ENCODE data around the gene TMEM183A. TPM values are rescaled to one million over a fixed set of nuclear protein-coding genes. Genes with fewer than 3 reads are reported as not detected.

Gene TMEM183A
- total RNA-seq, 4 donors from 2014 or later, result 69.2 to 75.8 (median 72.8) TPM

DNA sequence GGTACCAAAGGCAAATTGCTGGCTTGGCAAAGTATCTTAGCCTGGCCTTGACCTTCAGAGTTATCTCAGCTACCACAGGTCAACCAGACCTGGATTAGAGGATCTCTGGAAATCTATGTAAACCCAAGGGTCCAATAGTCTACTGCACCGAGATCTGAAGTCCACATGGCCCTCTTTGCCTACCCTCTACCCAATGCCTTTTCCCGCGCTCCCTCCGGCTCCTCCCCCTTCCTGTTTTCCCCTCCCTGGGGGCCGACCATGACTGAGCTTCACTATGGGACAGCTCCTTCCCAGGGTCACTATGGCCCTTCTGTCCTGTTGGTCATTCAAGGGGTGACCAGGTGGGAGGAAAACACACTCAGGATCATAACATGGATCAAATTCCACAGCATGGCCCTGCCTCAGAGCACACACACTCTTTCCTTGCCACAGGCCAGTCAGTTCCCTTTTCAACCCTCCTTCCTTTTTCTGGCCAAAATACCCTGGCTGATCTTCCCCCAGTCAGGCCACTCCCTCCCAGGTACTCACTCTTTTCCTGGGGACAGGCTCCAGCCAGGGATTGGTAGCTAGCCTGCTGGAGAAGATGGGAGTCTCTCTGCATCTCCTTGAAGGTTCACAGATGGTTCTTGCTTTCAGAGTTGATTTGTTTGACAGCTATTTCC is 19.1 kb upstream of the TMEM183A start:
- ATAC-seq (ENCODE audit: low FRiP score) (no peak), DNase-seq (ENCODE audit: low spot score) (no peak)
- TF ChIP-seq, protein P1, sequence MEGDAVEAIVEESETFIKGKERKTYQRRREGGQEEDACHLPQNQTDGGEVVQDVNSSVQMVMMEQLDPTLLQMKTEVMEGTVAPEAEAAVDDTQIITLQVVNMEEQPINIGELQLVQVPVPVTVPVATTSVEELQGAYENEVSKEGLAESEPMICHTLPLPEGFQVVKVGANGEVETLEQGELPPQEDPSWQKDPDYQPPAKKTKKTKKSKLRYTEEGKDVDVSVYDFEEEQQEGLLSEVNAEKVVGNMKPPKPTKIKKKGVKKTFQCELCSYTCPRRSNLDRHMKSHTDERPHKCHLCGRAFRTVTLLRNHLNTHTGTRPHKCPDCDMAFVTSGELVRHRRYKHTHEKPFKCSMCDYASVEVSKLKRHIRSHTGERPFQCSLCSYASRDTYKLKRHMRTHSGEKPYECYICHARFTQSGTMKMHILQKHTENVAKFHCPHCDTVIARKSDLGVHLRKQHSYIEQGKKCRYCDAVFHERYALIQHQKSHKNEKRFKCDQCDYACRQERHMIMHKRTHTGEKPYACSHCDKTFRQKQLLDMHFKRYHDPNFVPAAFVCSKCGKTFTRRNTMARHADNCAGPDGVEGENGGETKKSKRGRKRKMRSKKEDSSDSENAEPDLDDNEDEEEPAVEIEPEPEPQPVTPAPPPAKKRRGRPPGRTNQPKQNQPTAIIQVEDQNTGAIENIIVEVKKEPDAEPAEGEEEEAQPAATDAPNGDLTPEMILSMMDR (IDR thresholded peaks at IDR 0.05), result no peak

DNA sequence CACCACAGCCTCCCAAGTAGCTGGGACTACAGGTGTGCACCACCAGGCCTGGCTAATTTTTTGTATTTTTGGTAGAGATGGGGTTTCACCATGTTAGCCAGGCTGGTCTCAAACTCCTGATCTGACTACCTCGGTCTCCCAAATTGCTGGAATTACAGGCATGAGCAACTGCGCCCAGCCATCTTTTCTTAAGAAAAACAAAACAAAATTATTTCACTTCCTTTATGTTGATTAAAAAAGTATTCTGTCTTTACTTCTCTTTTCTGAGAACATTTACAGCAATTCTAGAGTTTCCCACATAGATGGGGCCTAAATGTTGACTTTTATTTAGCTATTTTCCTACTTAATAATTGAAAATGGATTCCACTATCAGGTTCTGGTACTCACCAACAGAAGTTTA is 17.3 kb upstream of the TMEM183A start:
- ATAC-seq (ENCODE audit: low FRiP score), result no peak
- no peak for DNase-seq (ENCODE audit: low spot score)
- TF ChIP-seq, protein P1 (IDR thresholded peaks at IDR 0.05), result no peak

DNA sequence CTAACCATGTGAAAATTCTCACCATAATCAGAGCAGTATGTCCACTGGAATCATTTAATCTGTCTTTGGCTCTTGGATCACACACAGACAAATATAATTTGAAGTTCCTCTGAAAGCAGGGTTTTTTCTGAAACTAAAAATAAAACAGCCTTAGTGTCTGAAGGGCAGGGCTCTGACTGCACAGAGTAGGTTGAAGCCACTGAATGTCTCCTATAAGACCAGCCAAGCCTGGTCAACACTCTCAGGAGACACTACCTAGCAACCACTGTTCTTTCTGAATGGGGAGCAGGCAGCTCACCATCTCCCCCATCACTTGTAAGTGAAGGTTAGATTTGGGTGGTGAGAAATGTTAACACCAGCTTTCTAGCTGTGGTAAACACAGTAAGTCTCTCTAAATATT is 16.1 kb upstream of the TMEM183A start:
- ATAC-seq (ENCODE audit: low FRiP score), result no peak
- TF ChIP-seq, protein P1 (IDR thresholded peaks at IDR 0.05), result no peak
- no peak for DNase-seq (ENCODE audit: low spot score)

GRCh38 chr1:202994756-202995155 is 12.4 kb upstream of the TMEM183A start:
- DNase-seq (ENCODE audit: low spot score), result no peak
- TF ChIP-seq, protein P1 (IDR thresholded peaks at IDR 0.05), result no peak

GRCh38 chr1:202998836-202999750 is 8.1 kb upstream of the TMEM183A start:
- peak; percentile 75 for DNase-seq (ENCODE audit: low spot score)
- peak; percentile 59 for ATAC-seq (ENCODE audit: low FRiP score)

More at GRCh38 chr1:202994756-202995155, 12.4 kb upstream of the TMEM183A start:
- ATAC-seq (ENCODE audit: low FRiP score), result no peak

DNA sequence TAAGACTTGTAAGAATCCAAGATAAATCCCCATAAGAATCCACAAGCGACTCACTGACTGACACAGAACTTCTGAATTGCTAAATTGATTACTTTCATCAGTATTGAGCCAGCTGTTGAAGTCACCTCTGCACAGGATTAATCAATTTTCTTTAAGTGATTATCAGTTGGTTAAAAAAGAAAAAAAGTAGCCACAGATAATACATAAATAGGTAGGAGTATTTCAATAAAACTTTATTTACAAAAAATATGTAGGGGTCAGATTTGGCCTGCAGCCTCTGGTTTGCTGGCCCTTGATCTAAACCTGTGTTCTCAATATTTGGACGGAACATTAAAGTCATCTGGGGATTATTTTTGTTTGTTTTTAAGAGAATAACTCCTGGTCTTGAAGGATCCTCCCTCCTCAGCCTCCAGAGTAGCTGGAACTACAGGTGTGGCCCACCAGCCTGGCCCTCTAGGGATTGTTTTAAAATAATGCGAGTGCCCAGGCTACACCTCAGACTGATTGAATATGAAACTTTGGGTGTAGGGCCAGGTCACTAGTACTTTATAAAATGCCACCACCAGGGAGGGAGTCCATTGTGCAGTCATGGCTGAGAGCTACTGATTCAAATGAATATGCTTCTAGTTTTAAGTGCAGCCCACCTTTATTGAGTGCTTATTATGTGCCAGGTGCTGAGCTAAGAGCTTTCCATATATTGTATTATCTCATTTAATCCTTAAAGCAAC is 6.8 kb upstream of the TMEM183A start:
- TF ChIP-seq, protein P1 (IDR thresholded peaks at IDR 0.05), result no peak
- DNase-seq (ENCODE audit: low spot score) (no peak), ATAC-seq (ENCODE audit: low FRiP score) (no peak)

More at GRCh38 chr1:202998836-202999750, 8.1 kb upstream of the TMEM183A start:
- TF ChIP-seq, protein P1 (IDR thresholded peaks at IDR 0.05), result no peak

All from omental fat pad (tissue), 4 donors.